Kidney epithelial cell (primary cell): Measurements from ENCODE around the gene ECI2. TPM values are rescaled to one million over a fixed set of nuclear protein-coding genes. Genes with fewer than 3 reads are reported as not detected.

ENCODE experiments used
- DNase-seq: peaks from one replicate; pipeline ENCODE4 v3.0.0-alpha.2; 2010; ENCODE audit warnings: low read depth
- H3K27me3 ChIP-seq: 2 replicates; pipeline ENCODE4 v1.6.0; 2011; ENCODE audit warnings: low read length; ENCODE audit not compliant: control insufficient read depth, insufficient read depth
- H3K36me3 ChIP-seq: 2 replicates; pipeline ENCODE4 v1.5.1; 2011; ENCODE audit warnings: low read length; ENCODE audit not compliant: control insufficient read depth, insufficient read depth
- H3K4me3 ChIP-seq: 2 replicates; pipeline ENCODE4 v1.5.1; 2011; ENCODE audit warnings: low read depth, mild to moderate bottlenecking, control low read depth, low read length
- CTCF ChIP-seq: IDR thresholded peaks from 2 replicates; pipeline ENCODE4 v1.5.1; 2011; ENCODE audit warnings: mild to moderate bottlenecking, moderate library complexity, low read length, control low read depth, inconsistent platforms; ENCODE audit not compliant: insufficient read depth, poor library complexity, severe bottlenecking
- total RNA-seq: library from RNA; depleted of rRNA; stranded (reverse); fragments of >200 nt; gene quantifications from 2 replicates; pipeline ENCODE4 v1.2.3, GENCODE V29; 2015

ECI2 gene
- total RNA-seq, 1 donor from 2014 or later: 43.4 TPM

GRCh38 chr6:4164456-4164855 lies 29.1 kb upstream of the ECI2 start:
- no peaks in the 10 kb centered on the region for H3K27me3 ChIP-seq
- no peak for DNase-seq
- H3K4me3 ChIP-seq: no peak overlapping the region
- H3K36me3 ChIP-seq: no peaks in the 10 kb centered on the region
- TF ChIP-seq CTCF: no peak

DNA sequence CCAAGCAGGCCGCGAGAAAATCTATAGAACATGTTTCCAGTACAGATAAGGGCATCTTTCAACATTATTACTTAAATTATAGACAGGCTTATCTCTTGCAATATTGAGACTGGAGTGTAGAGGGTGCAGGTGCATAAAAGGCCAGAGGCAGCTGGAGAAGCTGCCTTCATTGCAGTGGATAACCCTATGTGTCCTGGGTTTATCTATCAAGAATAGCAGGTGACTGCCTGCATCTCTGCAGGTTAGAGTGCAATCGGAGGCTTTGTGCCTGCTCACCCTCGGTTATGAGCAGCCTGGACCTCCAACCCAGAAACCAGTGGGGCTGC lies 28.7 kb upstream of the ECI2 start:
- no peaks in the 10 kb centered on the region for H3K27me3 ChIP-seq
- no peak overlapping the region for H3K4me3 ChIP-seq
- no peak for DNase-seq
- no peak for TF ChIP-seq CTCF
- H3K36me3 ChIP-seq: no peaks in the 10 kb centered on the region

DNA sequence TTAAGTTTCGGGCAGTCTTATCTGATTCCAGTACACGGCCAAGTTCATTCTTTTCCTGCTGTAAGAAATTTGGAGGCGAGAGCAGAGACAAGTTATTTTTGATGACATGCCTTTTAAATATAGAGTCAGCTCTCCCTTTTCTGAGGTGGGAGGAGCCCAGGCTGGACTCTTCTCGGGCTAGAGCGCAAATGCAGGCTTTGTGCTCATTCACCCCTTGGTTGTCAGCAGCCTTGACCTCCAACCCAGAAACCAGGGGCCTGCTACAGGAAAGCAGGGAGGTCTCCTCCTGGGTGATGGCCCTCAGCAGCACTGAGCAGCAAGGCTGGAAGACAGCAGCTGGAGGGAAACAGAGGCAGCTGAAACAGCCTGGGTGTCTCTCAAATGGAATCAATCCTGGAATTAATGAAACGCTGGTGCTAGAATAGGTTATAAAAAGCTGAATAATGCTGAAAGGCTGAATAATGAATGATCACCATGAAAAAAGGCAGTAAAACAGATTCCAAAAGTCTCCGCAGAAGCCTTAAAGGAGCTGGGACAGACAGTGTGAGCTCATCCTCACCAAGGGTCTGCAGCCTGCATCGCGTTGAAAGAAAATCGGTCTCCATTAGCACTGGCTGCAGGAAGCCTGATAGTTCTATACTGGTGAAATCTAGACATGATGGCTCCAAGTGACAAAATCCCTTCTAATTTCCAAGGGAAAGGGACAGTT lies 28.2 kb upstream of the ECI2 start:
- H3K27me3 ChIP-seq: no peaks in the 10 kb centered on the region
- TF ChIP-seq CTCF: no peak
- no peaks in the 10 kb centered on the region for H3K36me3 ChIP-seq
- H3K4me3 ChIP-seq: no peak overlapping the region
- DNase-seq: no peak

DNA sequence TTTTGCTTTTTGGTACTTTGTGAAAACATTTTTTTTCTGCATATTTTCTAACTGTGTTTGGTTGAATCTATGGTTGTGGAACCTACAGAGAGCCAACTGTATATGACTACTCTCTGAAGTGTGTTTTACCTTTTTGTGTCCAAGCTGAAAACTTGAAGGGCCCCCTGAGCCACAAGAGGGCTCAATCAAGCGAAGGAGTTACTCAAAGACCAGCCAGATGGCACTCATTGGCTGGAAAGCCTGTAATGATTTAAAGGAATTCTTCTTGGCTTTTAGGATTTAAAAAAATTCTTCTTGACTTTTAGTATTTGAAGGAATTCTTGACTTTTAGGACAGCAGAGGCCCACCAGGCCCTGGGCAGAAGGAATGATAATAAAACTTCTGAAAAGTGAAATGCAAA lies 27.0 kb upstream of the ECI2 start:
- no peaks in the 10 kb centered on the region for H3K27me3 ChIP-seq
- no peak overlapping the region for H3K4me3 ChIP-seq
- no peaks in the 10 kb centered on the region for H3K36me3 ChIP-seq
- no peak for TF ChIP-seq CTCF
- no peak for DNase-seq

- DNase-seq: no peak
- TF ChIP-seq CTCF: no peak
- H3K27me3 ChIP-seq: no peaks in the 10 kb centered on the region
- no peaks in the 10 kb centered on the region for H3K36me3 ChIP-seq
- H3K4me3 ChIP-seq: no peak overlapping the region
These were observed 24.1 kb upstream of the ECI2 start for GRCh38 chr6:4159491-4159890.

- DNase-seq: no peak
These were observed 22.1 kb upstream of the ECI2 start for GRCh38 chr6:4157506-4157905.

More at GRCh38 chr6:4157506-4157905, 22.1 kb upstream of the ECI2 start:
- no peaks in the 10 kb centered on the region for H3K27me3 ChIP-seq
- TF ChIP-seq CTCF: no peak
- no peaks in the 10 kb centered on the region for H3K36me3 ChIP-seq
- no peak overlapping the region for H3K4me3 ChIP-seq
